ENCODE data around the gene MT1F.

- TF ChIP-seq CTCF (IDR thresholded peaks at IDR 0.05) (no peak), POLR2A (IDR thresholded peaks at IDR 0.05) (peak; percentile 98)
Measured at GRCh38 chr16:56625140-56625942, 32.4 kb upstream of the MT1F start, which contains the start of gene MT1E.

Data from right lobe of liver (tissue), 4 donors.